Stromal cell of bone marrow (primary cell): Measurements from ENCODE around the gene C1QTNF1.
A peak's percentile ranks its signal among the peaks of the same experiment; 100 is the strongest.
"Not testable (repeated sequence)": the region's sequence is repeated elsewhere in the genome, so short reads cannot be mapped to it uniquely, and the experiment has no call there.

ENCODE experiments used
- DNase-seq: peaks from one replicate; pipeline ENCODE4 v3.0.0-alpha.2; 2012; ENCODE audit warnings: low read depth

C1QTNF1 gene

DNA sequence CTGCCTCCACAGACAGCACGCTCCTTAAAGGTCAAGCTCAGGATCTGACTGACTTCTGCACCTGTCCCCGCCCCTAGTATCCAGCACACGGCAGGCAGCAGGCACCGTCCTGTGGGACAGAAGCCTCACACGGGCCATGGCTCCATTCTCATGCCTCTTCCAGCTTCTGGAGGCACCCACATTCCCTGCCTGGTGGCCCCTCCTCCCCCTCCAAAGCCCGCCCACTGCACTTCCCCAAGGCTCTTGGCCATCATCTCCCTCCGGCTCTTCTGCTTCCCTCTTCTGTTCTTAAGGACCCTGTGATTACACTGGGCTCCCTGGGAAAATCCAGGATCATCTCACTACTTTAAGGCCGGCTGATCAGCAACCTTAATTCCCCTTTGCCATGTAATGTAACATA, 17.9 kb upstream of the C1QTNF1 start:
- DNase-seq = no peak

GRCh38 chr17:79006794-79007503, 17.0 kb upstream of the C1QTNF1 start:
- no peak for DNase-seq

DNA sequence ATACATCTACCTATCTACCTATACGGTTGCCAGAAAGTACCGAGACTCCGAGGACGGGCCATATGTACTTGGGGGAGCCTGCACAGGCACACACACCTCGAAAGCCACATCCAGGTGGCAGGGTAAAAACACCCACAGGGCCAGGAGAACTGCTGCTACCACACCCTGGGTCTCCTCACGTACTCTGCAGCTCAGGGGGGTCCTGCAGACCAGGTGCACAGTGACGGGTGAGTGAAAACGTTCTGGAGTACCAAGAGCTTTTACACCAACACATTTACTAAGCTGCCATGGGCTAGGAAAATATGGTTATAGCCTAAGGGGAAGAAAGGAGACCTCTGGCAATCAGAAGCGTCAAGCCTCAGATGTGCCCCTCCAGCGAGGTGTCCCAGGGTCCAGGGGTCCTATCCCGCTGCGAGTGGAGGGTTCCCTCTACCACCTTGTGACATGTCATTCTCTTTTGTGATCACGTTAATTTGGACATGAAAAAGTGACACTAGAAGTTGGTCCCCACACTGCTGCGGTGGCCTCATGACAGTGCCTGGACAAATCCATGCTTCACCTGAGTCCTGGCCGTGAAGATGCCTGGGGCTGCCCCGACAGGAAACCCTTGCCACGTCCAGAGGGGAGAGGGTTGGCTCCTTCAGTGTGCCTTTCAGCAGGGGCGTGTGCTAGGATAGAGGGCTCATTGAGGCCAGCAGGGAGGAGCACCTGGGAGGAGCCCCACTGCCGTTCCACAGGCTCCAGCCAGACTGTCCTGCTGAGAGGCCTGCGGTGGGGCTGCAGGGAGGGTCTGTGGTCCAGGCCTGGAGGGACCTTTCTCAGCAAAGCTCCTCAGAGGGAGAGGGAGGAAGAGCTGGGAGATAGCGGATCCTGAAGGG, 16.2 kb upstream of the C1QTNF1 start:
- no peak for DNase-seq

GRCh38 chr17:79008666-79009387, 15.1 kb upstream of the C1QTNF1 start:
- DNase-seq = no peak

GRCh38 chr17:79009397-79010303, 14.3 kb upstream of the C1QTNF1 start, which contains the start of gene CANT1:
TSS of gene CANT1 (minus strand) at chr17:79009764. CDS start at chr17:78997622, 12,142 bp downstream.
- DNase-seq = peak; percentile 78

DNA sequence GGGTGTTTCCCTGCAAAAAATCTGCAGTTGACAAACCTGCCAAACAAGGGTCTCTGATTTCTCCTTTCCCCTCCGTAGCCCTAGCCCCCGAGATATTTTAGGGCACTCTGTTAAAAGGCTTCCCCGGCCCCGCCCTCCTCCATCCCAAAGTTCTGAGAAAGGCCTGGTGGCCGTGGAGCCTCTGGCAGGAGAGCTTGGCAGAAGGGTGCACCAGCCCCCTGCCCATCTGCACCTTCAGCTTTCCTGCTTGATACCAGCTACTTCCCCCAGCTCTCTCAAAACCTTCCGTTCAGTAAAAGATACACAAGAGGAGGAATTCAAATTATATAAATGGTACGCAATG, 13.7 kb upstream of the C1QTNF1 start:
- no peak for DNase-seq

DNA sequence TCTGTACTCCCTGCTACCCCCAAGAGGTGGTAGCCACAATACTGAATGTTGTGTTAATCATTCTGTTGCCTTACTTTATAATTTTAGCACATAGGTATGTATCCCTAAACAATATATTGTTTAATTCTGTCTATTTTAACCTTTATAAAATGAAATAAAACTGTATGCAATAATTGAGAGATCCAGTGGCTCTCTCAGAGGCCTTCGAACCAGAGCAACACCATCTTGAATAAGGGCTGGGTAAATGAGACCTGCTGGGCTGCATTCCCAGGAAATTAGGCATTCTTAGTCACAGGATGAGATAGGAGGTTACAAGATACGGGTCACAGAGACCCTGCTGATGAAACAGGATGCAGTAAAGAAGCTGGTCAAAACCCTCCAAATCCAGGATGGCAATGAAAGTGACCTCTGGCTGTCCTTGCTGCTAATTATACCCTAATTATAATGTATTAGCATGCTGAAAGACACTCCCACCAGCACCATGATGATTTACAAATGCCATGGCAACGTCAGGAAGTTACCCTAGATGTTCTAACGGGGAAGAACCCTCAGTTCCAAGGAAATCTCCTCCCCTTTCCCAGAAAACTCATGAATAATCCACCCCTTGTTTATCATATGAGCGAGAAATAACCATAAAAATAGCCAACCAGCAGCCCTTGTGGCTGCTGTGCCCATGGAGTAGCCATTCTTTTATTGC, 12.4 kb upstream of the C1QTNF1 start:
- DNase-seq = peak; percentile 34

DNA sequence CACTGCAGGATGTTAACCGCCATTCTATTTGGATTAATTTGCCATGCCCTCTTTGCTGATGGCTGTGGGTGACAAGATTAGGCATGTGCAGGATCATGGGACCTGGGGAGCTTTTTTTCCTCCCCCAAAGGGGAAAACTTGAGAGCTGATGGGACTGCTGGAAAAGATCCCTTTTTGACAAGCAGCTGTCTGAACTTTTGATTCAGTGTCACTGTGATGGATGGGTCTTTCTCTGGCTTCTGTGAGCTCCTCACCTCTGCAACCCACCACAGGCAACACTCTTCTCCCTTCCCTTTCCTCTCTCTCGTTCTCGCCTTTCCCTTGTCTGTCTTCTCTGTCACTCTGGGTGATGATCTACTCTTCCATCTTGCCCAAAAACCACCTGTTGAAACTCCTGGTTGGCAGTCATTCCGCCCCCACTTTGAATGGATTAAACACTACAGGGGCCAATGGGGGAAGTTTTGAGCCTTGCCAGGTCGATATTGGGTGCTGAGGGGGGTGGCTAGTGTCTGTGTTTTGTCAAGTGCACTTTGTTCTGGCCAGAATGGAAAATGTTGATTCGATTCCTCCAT, 11.3 kb upstream of the C1QTNF1 start:
- no peak for DNase-seq

DNA sequence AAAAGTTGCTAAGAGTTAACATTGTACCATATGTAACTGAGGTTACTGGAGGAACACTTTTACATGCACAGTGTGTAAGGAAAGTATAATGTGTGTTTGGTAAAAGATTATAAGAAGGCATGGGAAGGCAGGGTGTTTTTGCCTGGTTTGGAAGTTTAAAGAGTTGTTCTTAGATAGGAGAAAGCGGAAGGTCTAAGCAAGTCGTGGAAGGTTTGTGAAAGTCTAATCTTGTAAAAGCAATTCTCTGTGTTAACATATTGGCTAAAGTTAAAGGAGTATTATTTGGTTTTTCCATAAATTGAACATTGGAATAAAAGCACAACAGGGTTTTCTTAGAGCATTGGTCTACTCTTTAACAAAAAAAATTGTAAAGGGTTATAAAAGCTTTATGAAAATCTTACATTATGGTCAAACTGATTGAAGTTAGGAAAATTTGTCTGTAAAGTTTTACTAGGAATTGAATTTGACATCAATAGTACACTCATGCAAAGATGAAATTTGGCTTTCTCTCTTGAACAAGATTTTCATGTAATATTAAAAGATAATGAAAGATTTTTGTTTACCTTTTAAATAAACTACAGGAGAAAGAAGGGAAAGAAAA, 9.7 kb upstream of the C1QTNF1 start:
- DNase-seq = no peak

GRCh38 chr17:79017546-79018369, 6.2 kb upstream of the C1QTNF1 start:
- no peak for DNase-seq

DNA sequence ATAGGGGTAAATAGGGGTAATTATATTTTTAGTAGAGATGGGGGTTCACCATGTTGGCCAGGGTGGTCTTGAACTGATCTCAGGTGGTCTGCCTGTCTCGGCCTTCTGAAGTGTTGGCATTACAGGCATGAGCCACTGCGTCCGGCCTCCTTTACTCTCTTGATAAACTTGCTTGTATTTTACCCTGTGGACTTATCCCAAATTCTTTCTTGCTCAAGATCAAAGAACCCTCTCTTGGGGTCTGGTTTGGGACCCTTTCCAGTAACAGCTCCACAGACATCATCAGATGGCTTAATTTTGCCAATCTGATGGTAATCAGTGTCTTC, 5.6 kb upstream of the C1QTNF1 start:
- no peak for DNase-seq

DNA sequence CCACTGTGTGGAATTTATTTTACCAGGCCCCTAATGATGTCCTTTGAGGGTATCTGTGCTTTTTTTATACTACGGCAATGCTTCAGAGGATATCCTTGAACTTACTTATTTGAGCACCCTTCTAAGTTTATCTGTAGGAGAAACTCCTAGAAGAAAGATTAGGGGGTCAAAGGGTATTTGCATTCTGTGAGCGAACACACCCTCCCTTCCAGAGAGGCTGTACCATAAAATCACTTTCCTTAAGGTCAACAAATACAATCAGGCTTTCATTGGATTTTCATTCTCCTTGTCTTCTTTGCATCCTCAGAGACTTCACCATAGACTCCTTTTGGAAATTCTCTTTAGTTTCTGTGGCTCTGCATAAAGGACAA, 4.7 kb upstream of the C1QTNF1 start:
- DNase-seq = no peak

- DNase-seq = peak; percentile 69
Measured at GRCh38 chr17:79019632-79020584, 4.1 kb upstream of the C1QTNF1 start.

DNA sequence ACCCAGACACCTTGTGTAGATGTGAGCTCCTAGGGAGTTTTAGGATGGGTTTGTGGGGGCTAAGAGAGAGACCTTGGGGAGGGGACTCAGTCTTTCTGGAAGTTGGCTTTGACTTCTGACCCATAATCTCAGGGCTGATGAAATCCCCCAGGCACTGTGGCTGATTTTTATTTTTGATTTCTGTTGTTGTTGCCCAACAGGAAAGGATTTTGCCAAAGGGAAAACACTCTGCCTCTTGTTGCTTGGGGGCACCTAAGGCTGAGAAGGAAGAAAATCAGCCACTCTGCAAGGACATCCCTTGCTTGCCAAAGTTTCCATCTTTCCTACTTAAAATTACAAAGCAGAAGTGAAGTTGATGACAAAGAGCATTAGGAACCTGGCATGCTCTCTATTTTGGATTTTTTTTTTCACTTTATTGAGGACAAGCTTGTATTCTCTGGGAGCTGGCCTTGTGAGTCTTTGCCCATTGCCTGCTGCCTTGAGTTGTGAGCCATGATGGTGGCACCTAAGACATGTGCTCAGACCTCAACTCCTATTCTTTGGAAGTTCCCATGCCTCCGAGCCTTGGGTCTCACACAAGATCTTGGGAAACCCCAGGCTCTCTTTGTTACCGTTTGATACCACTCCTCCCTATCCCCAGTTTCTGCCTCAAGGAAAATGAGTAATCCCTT, 3.2 kb upstream of the C1QTNF1 start:
- DNase-seq = no peak

GRCh38 chr17:79021929-79022328, 2.0 kb upstream of the C1QTNF1 start:
- DNase-seq = not testable (repeated sequence)

DNA sequence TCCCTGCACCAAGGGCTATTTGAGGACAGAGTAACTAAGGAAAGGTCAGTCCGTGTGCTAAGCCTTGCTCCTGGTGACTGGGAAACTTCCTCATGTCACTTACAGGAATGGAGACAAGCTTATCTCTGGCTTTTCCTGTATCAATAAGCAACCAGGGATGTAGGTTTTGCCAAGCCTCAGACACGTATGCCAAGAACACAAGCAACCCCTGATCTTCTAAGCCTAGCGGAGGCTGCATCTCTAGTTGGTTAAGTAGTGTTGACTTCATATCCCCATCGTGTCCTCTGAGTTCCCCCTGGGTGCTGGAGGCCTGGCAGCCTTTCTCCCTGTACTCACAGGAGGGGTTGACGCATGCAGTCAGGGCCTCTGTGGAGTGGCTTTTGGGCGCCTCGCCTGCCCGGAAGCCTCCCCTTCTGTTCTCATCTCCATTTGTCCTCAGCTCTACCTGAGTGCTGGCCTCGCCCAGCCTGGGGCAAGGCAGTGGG, 1.4 kb upstream of the C1QTNF1 start:
- no peak for DNase-seq

DNA sequence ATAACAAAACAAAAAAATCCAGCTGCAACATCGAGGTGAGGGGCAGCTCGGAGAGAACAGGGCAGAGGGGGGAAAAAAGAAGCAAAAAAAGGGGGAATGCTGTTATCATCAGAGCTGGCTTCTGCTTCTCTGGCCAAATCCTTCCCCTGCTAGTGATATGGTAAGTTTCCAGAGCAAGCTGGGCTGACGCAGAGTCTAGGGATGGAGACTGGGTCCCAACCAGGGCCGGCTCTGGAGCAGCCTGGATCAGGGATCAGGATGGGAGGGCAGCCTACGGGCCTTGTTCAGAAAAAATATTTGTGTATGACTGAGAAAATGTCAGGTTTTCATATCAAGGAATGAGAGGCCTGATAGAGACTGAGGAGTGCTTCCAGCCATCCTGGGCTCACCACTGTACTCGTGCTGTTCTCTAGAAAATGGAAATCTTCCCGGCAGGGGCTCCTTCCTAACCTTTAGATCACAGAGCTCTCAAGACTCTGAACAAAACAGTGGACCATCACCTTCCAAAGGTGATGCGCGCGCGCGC, 726 bp upstream of the C1QTNF1 start:
- no peak for DNase-seq
